Measurements from ENCODE around the gene GARS1.
A peak's percentile ranks its signal among the peaks of the same experiment; 100 is the strongest.
"Not testable (repeated sequence)": the region's sequence is repeated elsewhere in the genome, so short reads cannot be mapped to it uniquely, and the experiment has no call there.

Gene GARS1

GRCh38 chr7:30575910-30576309 is 18.8 kb upstream of the GARS1 start:
- no peak for DNase-seq

- no peak for DNase-seq
Observed at GRCh38 chr7:30583181-30583580, 11.5 kb upstream of the GARS1 start.

- no peak for DNase-seq
Observed at GRCh38 chr7:30584415-30584814, 10.3 kb upstream of the GARS1 start.

- no peak for DNase-seq
Observed at GRCh38 chr7:30584965-30585364, 9.7 kb upstream of the GARS1 start.

- DNase-seq, result no peak
Observed at GRCh38 chr7:30585675-30586074, 9.0 kb upstream of the GARS1 start.

GRCh38 chr7:30587547-30587946 is 7.1 kb upstream of the GARS1 start:
- DNase-seq, result not testable (repeated sequence)

- DNase-seq, result no peak
Observed at GRCh38 chr7:30589111-30589510, 5.6 kb upstream of the GARS1 start.

GRCh38 chr7:30594048-30594539 is 584 bp upstream of the GARS1 start:
- peak; percentile 61 to 68 for DNase-seq

- DNase-seq, result peak; percentile 10 to 39
Observed at GRCh38 chr7:30595436-30596013, 847 bp downstream of the GARS1 start.

- peak; percentile 11 to 46 for DNase-seq
Observed at GRCh38 chr7:30596014-30596641, 1.4 kb downstream of the GARS1 start.

- DNase-seq, result no peak
Observed at GRCh38 chr7:30596721-30597120, 2.0 kb downstream of the GARS1 start.

- no peak for DNase-seq
Observed at GRCh38 chr7:30598121-30598876, 3.6 kb downstream of the GARS1 start.

GRCh38 chr7:30604901-30605300 is 10.2 kb downstream of the GARS1 start:
- DNase-seq, result no peak

- DNase-seq, result no peak
Observed at GRCh38 chr7:30605832-30606231, 11.2 kb downstream of the GARS1 start.

- no peak for DNase-seq
Observed at GRCh38 chr7:30612658-30613265, 18.1 kb downstream of the GARS1 start.

GRCh38 chr7:30613366-30614325 is 19.0 kb downstream of the GARS1 start:
- no peak for DNase-seq

- no peak for DNase-seq
Observed at GRCh38 chr7:30616318-30616717, 21.6 kb downstream of the GARS1 start.

GRCh38 chr7:30617359-30617758 is 22.7 kb downstream of the GARS1 start:
- no peak for DNase-seq

- no peak for DNase-seq
Observed at GRCh38 chr7:30618080-30618676, 23.5 kb downstream of the GARS1 start.

- no peak for DNase-seq
Observed at GRCh38 chr7:30618961-30619360, 24.3 kb downstream of the GARS1 start.

GRCh38 chr7:30625283-30625682 is 30.6 kb downstream of the GARS1 start:
- DNase-seq, result peak in 1 of 2 experiments; percentile 16

GRCh38 chr7:30627026-30627425 is 32.3 kb downstream of the GARS1 start:
- no peak for DNase-seq

All from NCI-H526 (cell line).